GM23338 (cell line): ENCODE results near the gene RAD51B.

Experiments used
- CTCF ChIP-seq, 2 experiments: fragments of 200-600 bp in 1 of 2; sonication (generic) in 1 of 2; conservative IDR thresholded peaks; 2 replicates each; pipeline versions ENCODE4 v1.5.1 to v1.6.1; 2016 to 2017; ENCODE audit warnings: antibody characterized with exemption in 2 of 2, low read depth in 2 of 2, mild to moderate bottlenecking in 2 of 2, moderate library complexity in 1 of 2
- NANOG ChIP-seq: IDR thresholded peaks from 2 replicates; pipeline ENCODE4 v1.6.1; 2016; ENCODE audit warnings: antibody characterized with exemption, borderline replicate concordance
- REST ChIP-seq: IDR thresholded peaks from one replicate; pipeline ENCODE4 v1.6.1; 2018; ENCODE audit warnings: antibody characterized with exemption; ENCODE audit not compliant: unreplicated experiment

GRCh38 chr14:68409387-68409786 is 589.8 kb downstream of the RAD51B start:
- TF ChIP-seq CTCF (conservative IDR thresholded peaks at IDR 0.05; ENCODE audit: low read depth in 2 of 2) (no peak), NANOG (no peak), REST (no peak)
